Activated CD8-positive, alpha-beta memory T cell treated with anti-CD3 and anti-CD28 coated beads for 36 hours (primary cell): ENCODE data around the gene STC2. TPM values are rescaled to one million over a fixed set of nuclear protein-coding genes. Genes with fewer than 3 reads are reported as not detected.

Source experiments
- CTCF ChIA-PET: fragments of 350-600 bp; sonication (Branson Sonifier 250); formaldehyde crosslinking; loops from one replicate; lab custom pipeline; 2021; ENCODE audit warnings: antibody characterized with exemption; lab: Charles Lee
- POLR2A ChIA-PET: fragments of 350-600 bp; sonication (Branson Sonifier 250); formaldehyde crosslinking; loops from one replicate; lab custom pipeline; 2021; ENCODE audit warnings: antibody characterized with exemption; lab: Charles Lee
- total RNA-seq, 2 experiments: library from RNA; stranded (reverse); gene quantifications; one replicate each; pipeline ENCODE4 v1.2.3, GENCODE V29; 2021

STC2 gene
- total RNA-seq, 2 experiments from 2014 or later: 13.7 to 13.8 TPM

- POLR2A ChIA-PET: no interaction called here
Observed at GRCh38 chr5:173330338-173331206, 2.4 kb upstream of the STC2 start.

DNA sequence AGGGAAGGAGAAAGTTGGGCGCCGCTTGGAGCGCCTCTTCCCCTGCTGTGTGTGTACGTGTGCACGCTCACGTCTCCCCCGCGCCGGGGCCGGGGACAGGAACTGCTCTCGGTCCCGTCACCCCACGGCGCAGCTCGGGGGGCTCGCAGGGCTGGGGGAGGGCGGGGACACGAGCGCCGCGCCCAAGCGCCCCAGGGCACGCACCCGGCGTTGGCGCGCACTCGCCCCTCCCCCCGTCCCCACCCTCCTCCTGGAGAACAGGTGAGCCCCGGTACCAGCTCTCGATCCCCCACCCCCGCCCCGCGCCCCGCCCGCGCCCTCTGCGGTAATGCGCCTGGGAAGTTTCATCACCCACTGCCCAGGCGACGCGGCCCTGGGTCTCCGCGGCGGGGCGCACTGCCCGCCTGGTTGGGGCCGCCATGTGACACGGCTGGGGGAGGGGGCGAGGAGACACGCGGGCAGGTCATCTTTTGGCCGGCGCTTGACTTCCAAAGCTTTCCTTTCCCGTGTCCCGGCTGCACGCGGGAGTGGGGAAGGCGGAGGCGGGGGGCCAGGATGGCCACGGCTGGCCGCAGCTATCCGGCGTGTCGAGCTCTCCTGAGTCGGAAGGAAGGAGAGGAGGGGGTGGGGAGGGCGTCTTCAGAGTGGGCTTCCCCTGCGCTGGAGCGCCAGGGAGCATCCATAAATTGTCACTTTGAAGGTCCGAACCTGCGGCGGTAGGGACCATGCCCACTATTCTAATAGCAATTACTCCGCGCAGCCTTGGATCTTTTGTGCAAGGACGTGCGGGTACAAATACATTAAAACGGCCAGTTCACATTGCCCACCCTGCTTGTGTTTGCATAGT lies 1.5 kb upstream of the STC2 start:
- ChIA-PET CTCF (interaction anchor here (1.0 to 4.6 kb wide), 4 partner anchors 36 to 345 kb away, joined by 3 to 44 read pairs (median 4); partner anchors contain the start of gene BNIP1), POLR2A (no interaction called here)

More at GRCh38 chr5:173330338-173331206, 2.4 kb upstream of the STC2 start:
- CTCF ChIA-PET: interaction anchor here (1.0 to 4.6 kb wide), 5 partner anchors 36 to 346 kb away, joined by 3 to 44 read pairs (median 4); partner anchors contain the start of gene BNIP1

- CTCF ChIA-PET: interaction anchor here (1.2 to 4.6 kb wide), 2 partner anchors 35 to 184 kb away, joined by 4 to 44 read pairs; partner anchors contain the start of gene BNIP1
- POLR2A ChIA-PET: no interaction called here
Observed at GRCh38 chr5:173328844-173329490, 753 bp upstream of the STC2 start.

DNA sequence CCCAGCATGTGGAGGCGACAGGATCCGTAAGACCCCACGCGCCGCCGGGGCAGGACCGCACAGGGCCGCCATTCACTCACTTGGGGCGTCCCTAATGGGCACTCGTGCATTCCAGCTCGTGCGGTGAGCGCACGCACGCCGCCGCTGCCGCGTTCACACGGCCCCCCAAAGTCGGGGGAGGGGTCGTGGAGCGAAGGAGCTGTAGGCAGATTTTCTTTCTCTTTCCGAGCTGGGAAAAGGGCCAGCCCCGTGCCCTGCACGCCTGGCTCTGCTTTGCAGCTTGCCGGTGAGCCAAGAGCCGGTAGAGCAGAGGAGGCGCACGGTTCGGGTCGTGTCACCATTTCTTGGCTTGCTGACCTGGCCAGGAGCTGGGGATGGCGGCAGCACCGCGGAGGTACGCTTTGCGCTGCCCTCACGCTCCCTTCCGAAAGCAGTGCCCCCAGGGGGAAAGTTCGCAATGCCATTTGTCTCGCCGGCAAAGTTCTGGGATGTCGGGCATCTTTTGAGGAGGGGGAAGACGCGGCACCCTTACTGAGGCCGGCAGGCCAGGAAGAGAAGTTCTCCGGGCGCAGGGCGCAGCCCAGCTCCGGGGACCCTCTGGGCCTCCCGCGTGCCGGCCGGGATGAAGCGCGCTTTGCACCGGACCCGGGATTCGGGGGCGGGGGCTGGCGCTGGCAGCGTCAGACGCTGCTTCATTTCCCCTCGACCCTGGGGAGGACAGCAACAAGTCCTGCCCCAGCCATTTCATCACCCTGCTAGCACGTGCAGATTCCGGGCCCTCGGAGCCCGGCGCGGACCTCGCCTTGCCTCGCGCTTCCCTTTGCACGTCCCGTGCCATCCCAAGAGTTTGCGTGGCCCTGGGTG lies 898 bp downstream of the STC2 start:
- POLR2A ChIA-PET: interaction anchor here (0.6 kb wide), 1 partner anchor 266 kb away, joined by 3 read pairs; no protein-coding TSS in a partner anchor
- CTCF ChIA-PET: interaction anchor here (0.6 to 1.3 kb wide), 3 partner anchors 33 to 659 kb away, joined by 4 to 7 read pairs (median 4); no protein-coding TSS in a partner anchor

GRCh38 chr5:173326501-173326960 lies 1.7 kb downstream of the STC2 start:
- CTCF ChIA-PET: interaction anchor here (0.6 to 1.1 kb wide), 2 partner anchors 43 to 660 kb away, joined by 4 read pairs; no protein-coding TSS in a partner anchor
- POLR2A ChIA-PET: no interaction called here

- CTCF ChIA-PET: no interaction called here
- POLR2A ChIA-PET: no interaction called here
Observed at GRCh38 chr5:173325091-173325698, 3.0 kb downstream of the STC2 start.

- CTCF ChIA-PET: no interaction called here
- POLR2A ChIA-PET: no interaction called here
Observed at GRCh38 chr5:173324115-173325001, 3.9 kb downstream of the STC2 start.

DNA sequence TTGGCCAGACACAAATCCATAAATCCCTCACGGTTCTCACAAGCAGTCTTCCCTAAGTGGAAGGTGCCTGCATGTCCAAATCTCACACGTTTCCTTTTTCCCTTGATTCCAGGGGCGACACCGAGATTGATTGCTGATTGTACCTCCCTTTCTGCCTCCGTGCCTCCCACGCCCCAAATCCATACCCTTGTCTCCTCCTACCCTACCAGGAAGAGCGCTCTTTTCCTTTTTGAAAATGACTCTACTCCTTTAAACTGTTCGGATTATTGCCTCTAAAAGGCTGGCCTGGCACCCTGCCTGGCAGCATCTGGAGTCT lies 4.5 kb downstream of the STC2 start:
- POLR2A ChIA-PET: no interaction called here
- CTCF ChIA-PET: no interaction called here

DNA sequence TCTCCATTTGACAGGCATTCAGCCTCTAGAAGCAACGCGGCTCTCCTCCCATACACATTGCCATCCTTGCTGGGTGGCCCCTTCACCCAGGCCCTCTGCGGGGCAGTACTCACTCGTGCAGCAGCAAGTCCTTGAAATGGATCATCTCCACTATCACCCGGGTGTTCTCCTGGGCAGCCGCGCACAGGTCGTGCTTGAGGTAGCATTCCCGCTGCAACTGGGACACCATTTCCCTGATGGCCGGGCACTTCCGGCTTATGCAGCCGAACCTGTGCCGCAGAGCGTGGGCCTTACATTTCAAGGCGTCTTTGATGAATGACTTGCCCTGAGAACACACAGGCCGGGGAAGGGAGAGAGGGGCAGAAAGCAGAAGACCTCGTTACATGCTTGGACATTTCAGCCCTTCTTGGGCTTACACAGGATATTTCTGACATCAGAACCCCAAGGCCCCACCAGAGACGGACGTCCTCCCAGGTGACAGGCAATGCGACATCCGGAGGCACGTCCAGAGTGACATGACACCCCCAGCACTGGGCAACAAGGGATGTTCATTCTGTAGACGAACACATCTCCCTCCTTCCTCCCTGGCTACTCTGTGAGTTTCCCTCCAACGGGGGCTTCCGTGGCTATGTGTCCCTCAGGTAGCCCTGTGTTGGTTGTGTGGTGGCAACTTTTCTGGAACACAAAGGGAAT lies 5.0 kb downstream of the STC2 start:
- POLR2A ChIA-PET: no interaction called here
- CTCF ChIA-PET: no interaction called here

- POLR2A ChIA-PET: no interaction called here
- CTCF ChIA-PET: no interaction called here
Observed at GRCh38 chr5:173321886-173322285, 6.3 kb downstream of the STC2 start.

GRCh38 chr5:173320259-173320658 lies 8.0 kb downstream of the STC2 start:
- ChIA-PET CTCF (no interaction called here), POLR2A (no interaction called here)

- ChIA-PET POLR2A (no interaction called here), CTCF (no interaction called here)
Observed at GRCh38 chr5:173319646-173320045, 8.6 kb downstream of the STC2 start.

DNA sequence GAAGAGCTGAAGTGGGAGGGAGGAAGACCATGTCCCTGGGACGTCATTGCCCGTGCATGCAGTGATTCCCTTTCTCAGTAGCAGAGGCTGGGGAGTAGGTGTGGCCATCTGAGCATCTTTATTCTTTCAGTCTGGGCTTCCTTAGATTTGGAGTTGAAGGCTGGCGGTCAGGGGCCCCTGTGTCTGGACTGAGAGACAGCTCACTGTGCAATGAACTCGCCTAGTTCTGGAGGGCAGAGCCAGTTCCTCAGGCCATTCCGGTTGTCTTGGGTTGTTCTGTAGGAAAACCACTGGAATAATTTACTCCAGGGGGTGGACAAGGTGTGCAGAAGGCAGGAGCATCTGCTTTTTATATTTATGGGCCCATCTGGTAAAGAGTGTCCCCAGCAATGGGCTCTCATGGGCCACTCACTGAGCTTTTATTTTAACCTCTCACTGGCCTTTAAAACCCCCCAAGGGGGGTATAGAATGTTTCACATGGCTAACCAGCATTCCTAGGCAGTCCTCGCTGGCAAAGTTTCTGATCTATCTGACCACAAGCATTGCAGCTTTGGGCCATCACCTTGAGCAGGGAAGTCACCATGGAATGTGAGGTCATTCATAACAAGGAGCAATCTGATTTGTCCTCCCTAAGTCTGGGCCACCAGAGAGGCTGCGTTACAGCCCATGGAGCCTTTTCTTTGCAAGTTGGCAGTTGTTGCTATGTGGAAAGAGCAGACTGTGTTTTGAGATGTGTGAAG lies 9.2 kb downstream of the STC2 start:
- CTCF ChIA-PET: no interaction called here
- POLR2A ChIA-PET: no interaction called here

- ChIA-PET CTCF (no interaction called here), POLR2A (no interaction called here)
Observed at GRCh38 chr5:173318330-173318729, 9.9 kb downstream of the STC2 start.

GRCh38 chr5:173317852-173318251 lies 10.4 kb downstream of the STC2 start:
- ChIA-PET POLR2A (no interaction called here), CTCF (no interaction called here)
